Glutamatergic neuron (in vitro differentiated cells): ENCODE results near the gene KCNJ12. TPM values are rescaled to one million over a fixed set of nuclear protein-coding genes. Genes with fewer than 3 reads are reported as not detected.
A peak's percentile ranks its signal among the peaks of the same experiment; 100 is the strongest.
"Not testable (repeated sequence)": the region's sequence is repeated elsewhere in the genome, so short reads cannot be mapped to it uniquely, and the experiment has no call there.

Source experiments
- DNase-seq: peaks from one replicate; pipeline ENCODE4 v3.0.0; 2022
- H3K27ac Mint-ChIP-seq: one replicate; pipeline ENCODE4 v1.8.0; 2020; ENCODE audit warnings: mild to moderate bottlenecking, mixed read lengths, inconsistent platforms; ENCODE audit not compliant: unreplicated experiment
- H3K27me3 Mint-ChIP-seq: one replicate; pipeline ENCODE4 v1.8.0; 2020; ENCODE audit warnings: mild to moderate bottlenecking, moderate library complexity, mixed read lengths, inconsistent platforms; ENCODE audit not compliant: unreplicated experiment
- H3K36me3 Mint-ChIP-seq: one replicate; pipeline ENCODE4 v1.8.0; 2020; ENCODE audit warnings: mild to moderate bottlenecking, mixed read lengths, inconsistent platforms; ENCODE audit not compliant: unreplicated experiment
- H3K4me1 Mint-ChIP-seq: one replicate; pipeline ENCODE4 v1.8.0; 2020; ENCODE audit warnings: mild to moderate bottlenecking, low read depth, mixed read lengths, inconsistent platforms; ENCODE audit not compliant: unreplicated experiment
- H3K4me3 Mint-ChIP-seq: one replicate; pipeline ENCODE4 v1.8.0; 2020; ENCODE audit warnings: mild to moderate bottlenecking, mixed read lengths, inconsistent platforms; ENCODE audit not compliant: unreplicated experiment
- H3K9me3 Mint-ChIP-seq: one replicate; pipeline ENCODE4 v1.8.0; 2020; ENCODE audit warnings: mild to moderate bottlenecking, moderate library complexity, mixed read lengths, inconsistent platforms; ENCODE audit not compliant: unreplicated experiment
- total RNA-seq: library from RNA; stranded (reverse); fragmentation: NEBNext Ultra II Directional; extraction: Animal tissue kit (Norgen Biotek cat#: 25700); gene quantifications from one replicate; pipeline ENCODE4 v1.2.1, GENCODE V29; 2021; ENCODE audit not compliant: unreplicated experiment
- TF ChIP-seq, protein P1 (sequence below): fragments of 200-600 bp; sonication (generic); IDR thresholded peaks from one replicate; pipeline ENCODE4 v1.5.0; 2021; ENCODE audit not compliant: partially characterized antibody, unreplicated experiment

KCNJ12 gene
- total RNA-seq, 1 donor from 2014 or later: 9.6 TPM

DNA sequence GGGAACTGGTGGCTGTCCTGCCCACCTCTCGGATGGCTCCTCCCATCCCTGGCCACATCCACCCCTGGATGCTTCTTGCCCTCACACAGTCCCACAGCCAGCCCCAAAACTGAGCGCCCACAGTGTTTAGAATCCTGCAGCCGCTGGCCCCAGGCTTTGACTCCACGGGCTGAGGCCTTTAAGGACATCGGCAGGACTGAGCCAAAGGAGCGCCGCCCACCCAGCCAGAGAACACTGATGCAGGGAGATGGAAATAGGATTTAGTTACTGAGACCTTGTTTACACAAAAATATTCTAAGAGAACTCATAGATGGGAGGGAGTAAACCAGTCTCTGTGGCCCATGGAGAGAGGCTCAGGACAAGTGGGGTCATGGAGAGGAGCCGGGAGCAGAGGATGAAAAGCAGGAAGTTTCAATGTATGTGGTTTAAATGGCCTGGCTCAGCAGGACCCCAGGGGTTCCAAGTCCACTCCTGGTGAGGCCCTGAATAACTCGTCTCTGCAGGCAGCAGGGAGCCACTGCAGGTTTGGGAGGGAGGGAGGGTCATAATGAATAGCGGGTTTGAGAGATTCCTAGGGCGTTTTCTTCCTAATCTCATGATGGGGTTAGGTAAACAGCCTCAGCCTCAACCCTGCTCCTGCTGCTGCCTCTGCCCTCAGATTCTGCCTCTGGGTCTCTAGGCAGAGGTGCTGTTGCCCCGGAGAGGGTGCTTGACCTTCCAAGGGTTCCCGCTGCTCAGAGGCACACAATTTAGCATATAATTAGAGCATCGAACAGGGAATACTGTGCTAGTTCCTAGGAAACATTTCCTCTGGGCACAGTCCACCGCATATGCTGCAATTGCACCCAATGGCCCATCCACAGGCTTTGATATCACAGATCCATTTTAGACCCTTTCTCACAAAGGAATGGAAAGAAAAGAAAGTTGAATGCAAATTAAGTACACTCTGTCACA, 61.0 kb downstream of the KCNJ12 start:
- not testable (repeated sequence) for H3K4me1 Mint-ChIP-seq, H3K4me3 Mint-ChIP-seq, DNase-seq, H3K9me3 Mint-ChIP-seq, H3K36me3 Mint-ChIP-seq, H3K27ac Mint-ChIP-seq, H3K27me3 Mint-ChIP-seq

DNA sequence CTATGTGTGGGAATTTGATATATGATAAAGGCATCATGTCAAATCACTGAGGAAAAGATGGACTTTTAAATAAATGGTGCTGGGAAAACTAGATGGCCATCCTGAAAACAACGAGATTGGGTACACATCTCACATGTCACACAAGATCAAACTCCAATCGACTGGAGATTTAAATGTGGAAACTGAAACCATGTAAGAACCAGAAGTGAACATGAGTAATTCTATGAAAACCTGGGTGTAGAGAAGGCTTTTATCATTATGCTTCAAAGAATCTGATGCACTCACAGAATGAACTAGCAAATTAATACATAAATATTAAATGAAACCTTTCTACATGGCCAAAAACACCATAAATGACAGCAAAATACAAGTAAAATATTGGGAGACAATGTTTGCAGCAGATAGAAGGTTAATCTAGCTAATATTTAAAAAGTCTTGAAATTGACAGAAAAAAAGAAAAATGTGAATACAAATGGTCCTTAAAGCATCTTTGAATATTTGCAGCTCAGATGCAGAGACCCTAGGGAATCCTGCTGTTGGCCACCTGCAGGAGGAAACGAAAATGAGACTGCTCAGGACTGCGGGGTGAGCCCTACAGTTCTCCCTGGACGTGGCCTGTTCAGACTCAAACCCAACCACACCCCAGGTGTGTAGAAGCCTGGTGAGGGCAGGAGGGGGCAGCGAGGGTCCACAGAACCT, 62.3 kb downstream of the KCNJ12 start:
- H3K4me1 Mint-ChIP-seq, H3K9me3 Mint-ChIP-seq, H3K27me3 Mint-ChIP-seq, H3K27ac Mint-ChIP-seq, H3K36me3 Mint-ChIP-seq, H3K4me3 Mint-ChIP-seq, DNase-seq: not testable (repeated sequence)

DNA sequence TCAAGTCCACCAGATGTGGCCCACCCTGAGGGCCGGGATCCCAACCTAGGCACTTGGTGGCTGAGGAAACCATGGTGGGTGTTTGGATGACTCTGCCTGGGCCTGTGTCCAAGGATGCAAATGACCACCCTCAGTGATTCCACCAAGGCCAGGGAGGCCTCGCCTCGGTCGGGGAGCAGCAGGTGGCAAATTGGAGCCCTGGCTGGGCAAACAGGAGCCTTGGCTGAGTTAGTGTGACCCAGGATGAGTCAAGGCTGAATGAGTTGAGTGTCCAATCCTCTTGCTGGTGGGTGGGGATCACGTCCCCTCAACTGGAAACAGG, 62.8 kb downstream of the KCNJ12 start:
- H3K36me3 Mint-ChIP-seq, H3K4me1 Mint-ChIP-seq, H3K27me3 Mint-ChIP-seq, H3K9me3 Mint-ChIP-seq, H3K27ac Mint-ChIP-seq, DNase-seq, H3K4me3 Mint-ChIP-seq: not testable (repeated sequence)

DNA sequence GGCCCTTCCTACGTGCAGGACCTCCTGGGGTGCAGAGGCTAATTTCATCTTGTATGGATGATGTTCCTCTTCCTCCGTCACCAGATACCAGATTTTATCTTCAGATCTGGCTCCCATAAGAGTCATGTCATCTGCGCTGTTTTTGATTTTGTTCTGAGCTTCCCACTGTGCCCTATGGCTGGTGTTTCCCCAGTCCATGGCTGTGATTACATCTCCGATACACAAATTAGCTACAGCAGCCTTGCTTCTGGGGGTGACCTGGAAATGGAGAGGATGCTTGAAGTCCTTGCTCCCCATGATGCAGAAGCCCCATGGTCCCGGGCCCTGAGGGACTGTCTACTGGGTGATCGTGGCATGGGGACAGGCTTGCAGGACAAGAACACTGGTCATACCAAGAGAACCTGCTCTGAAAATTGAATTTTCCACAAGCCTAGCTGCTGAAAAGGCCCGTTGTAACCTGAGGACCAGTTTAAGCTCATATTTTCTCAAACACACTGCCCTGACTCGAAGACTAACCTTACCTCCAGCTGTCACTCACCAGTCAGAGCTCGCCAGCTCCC, 69.0 kb downstream of the KCNJ12 start:
- H3K36me3 Mint-ChIP-seq: no peaks in the 10 kb centered on the region

DNA sequence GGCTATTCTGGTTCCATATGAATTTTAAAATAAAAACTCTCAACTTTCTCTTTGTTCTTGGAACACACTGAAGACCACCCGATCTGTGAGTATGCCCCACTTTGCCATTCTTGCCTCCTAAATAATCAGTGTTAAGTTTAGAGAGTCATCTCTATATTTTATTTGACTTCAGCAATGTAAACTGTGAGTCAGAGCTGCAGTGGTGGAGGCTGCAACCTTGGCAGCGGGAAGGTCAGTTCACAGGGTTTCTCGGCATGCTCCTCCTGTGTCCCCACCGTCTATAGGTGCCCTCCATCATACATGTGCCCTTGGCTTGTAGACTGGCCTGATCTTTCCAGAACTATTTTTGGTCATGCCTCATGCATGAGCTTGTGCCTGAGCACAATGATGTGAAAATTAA, 71.4 kb downstream of the KCNJ12 start:
- not testable (repeated sequence) for H3K27me3 Mint-ChIP-seq, H3K36me3 Mint-ChIP-seq, H3K9me3 Mint-ChIP-seq, H3K27ac Mint-ChIP-seq, H3K4me3 Mint-ChIP-seq, DNase-seq, H3K4me1 Mint-ChIP-seq

More for the DNA sequence above, 69.0 kb downstream of the KCNJ12 start:
- peaks cover 2% of the 10 kb centered on the region for H3K9me3 Mint-ChIP-seq
- H3K4me3 Mint-ChIP-seq: no peak overlapping the region
- H3K27ac Mint-ChIP-seq: no peak overlapping the region
- TF ChIP-seq, protein P1, sequence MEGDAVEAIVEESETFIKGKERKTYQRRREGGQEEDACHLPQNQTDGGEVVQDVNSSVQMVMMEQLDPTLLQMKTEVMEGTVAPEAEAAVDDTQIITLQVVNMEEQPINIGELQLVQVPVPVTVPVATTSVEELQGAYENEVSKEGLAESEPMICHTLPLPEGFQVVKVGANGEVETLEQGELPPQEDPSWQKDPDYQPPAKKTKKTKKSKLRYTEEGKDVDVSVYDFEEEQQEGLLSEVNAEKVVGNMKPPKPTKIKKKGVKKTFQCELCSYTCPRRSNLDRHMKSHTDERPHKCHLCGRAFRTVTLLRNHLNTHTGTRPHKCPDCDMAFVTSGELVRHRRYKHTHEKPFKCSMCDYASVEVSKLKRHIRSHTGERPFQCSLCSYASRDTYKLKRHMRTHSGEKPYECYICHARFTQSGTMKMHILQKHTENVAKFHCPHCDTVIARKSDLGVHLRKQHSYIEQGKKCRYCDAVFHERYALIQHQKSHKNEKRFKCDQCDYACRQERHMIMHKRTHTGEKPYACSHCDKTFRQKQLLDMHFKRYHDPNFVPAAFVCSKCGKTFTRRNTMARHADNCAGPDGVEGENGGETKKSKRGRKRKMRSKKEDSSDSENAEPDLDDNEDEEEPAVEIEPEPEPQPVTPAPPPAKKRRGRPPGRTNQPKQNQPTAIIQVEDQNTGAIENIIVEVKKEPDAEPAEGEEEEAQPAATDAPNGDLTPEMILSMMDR: no peak
- no peaks in the 10 kb centered on the region for H3K27me3 Mint-ChIP-seq
- peaks cover 2% of the 10 kb centered on the region for H3K4me1 Mint-ChIP-seq
- DNase-seq: no peak

DNA sequence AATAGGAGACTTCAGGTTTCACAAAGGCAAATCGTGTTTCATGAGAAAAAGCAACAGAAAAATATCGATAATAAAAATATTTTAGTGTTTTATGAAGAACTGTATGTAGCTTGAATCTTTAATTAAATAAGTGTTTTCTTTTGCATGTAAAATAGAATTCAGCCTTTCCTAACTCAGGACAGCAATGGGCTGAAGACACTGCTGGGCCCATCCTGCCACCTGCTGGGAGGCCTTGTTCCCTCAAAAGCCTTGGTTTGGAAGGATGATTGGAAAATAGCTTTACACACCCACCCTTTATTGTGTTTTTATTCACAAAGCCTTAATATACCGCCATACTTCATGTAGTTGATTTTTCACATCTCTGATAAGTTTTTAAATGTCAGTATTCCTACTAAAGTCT, 73.7 kb downstream of the KCNJ12 start:
- Mint-ChIP-seq H3K4me1 (peaks cover 19% of the 10 kb centered on the region), H3K9me3 (peaks cover 18% of the 10 kb centered on the region)
- not testable (repeated sequence) for DNase-seq, H3K36me3 Mint-ChIP-seq, H3K27me3 Mint-ChIP-seq, H3K4me3 Mint-ChIP-seq, H3K27ac Mint-ChIP-seq

DNA sequence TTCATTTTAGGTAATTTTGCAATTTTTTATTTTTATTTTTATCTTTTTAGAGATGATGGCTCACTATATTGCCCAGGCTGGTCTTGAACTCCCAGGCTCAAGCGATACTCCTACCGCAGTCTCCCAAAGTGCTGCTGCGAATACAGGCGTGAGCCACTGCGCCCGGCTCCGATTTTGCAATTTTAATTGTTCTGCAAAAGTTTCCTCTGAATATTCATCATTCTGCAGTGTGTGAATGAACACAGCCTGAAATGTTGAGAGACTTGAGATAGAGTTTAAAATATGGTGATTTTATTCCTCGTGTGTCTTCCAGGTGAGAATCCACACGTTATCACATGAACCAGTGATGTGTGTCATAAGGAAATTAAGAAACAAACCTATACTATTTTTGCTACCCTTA, 75.8 kb downstream of the KCNJ12 start:
- peaks cover 22% of the 10 kb centered on the region for H3K4me1 Mint-ChIP-seq
- no peaks in the 10 kb centered on the region for H3K36me3 Mint-ChIP-seq
- peaks cover 19% of the 10 kb centered on the region for H3K27me3 Mint-ChIP-seq

More for the DNA sequence above, 75.8 kb downstream of the KCNJ12 start:
- DNase-seq: no peak
- Mint-ChIP-seq H3K27ac (peak overlapping the region; percentile 17), H3K4me3 (no peak overlapping the region), H3K9me3 (peaks cover 27% of the 10 kb centered on the region)
- TF ChIP-seq, protein P1: no peak
